ENCODE data around the gene ALPK1.
"Not testable (repeated sequence)": the region's sequence is repeated elsewhere in the genome, so short reads cannot be mapped to it uniquely, and the experiment has no call there.

Gene ALPK1

GRCh38 chr4:112302320-112303274, 5.4 kb downstream of the ALPK1 start:
- FAIRE-seq (peak; percentile 76), DNase-seq (ENCODE audit: insufficient read length, low spot score) (no peak)
- no peak for TF ChIP-seq POLR2AphosphoS5 (IDR thresholded peaks at IDR 0.05; ENCODE audit: low read depth, low read length)
- peak; percentile 18; the same call in 1 of the 2 replicates for TF ChIP-seq SPI1 (IDR thresholded peaks at IDR 0.05; ENCODE audit: low read depth, low read length)
- TF ChIP-seq PAX5 (IDR thresholded peaks at IDR 0.05; ENCODE audit: insufficient read depth, low read length, severe bottlenecking): no peak

- FAIRE-seq; DNase-seq (ENCODE audit: insufficient read length, low spot score): not testable (repeated sequence)
- peak; percentile 50 for TF ChIP-seq SPI1 (IDR thresholded peaks at IDR 0.05; ENCODE audit: low read depth, low read length)
Observed at GRCh38 chr4:112305477-112305876, 8.3 kb downstream of the ALPK1 start.

DNA sequence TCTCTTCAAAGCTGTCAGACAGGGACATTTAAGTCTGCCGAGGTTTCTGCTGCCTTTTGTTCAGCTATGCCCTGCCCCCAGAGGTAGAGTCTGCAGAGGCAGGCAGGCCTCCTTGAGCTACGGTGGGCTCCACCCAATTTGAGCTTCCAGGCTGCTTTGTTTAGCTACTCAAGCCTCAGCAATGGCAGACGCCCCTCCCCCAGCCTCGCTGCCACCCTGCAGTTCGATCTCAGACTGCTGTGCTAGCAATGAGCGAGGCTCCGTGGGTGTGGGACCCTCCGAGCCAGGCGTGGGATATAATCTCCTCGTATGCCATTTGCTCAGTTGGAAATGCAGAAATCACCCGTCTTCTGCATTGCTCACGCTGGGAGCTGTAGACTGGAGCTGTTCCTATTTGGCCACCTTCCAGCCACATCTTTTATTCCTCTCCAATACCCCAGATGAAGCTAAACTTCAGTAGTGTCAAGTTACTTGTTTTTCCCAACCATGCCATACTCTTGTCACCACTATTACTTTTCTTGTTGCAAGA, 12.2 kb downstream of the ALPK1 start:
- not testable (repeated sequence) for DNase-seq (ENCODE audit: insufficient read length, low spot score); FAIRE-seq

GRCh38 chr4:112311516-112311915, 14.3 kb downstream of the ALPK1 start:
- DNase-seq (ENCODE audit: insufficient read length, low spot score) (no peak), FAIRE-seq (peak; percentile 88)
- no peak for TF ChIP-seq TAF1 (IDR thresholded peaks at IDR 0.05; ENCODE audit: low read depth, low read length)
- TF ChIP-seq POU2F2 (IDR thresholded peaks at IDR 0.05; ENCODE audit: low read depth, low read length): no peak
- no peak for TF ChIP-seq SPI1 (IDR thresholded peaks at IDR 0.05; ENCODE audit: low read depth, low read length)
- no peak for TF ChIP-seq POLR2AphosphoS5 (IDR thresholded peaks at IDR 0.05; ENCODE audit: low read depth, low read length)

GRCh38 chr4:112312610-112313239, 15.6 kb downstream of the ALPK1 start:
- DNase-seq (ENCODE audit: insufficient read length, low spot score): no peak
- FAIRE-seq: peak; percentile 97
- TF ChIP-seq POLR2A (IDR thresholded peaks at IDR 0.05; ENCODE audit: low read depth, low read length) (no peak), POU2F2 (IDR thresholded peaks at IDR 0.05; ENCODE audit: low read depth, low read length) (no peak), TAF1 (IDR thresholded peaks at IDR 0.05; ENCODE audit: low read depth, low read length) (0 out of 2 replicates have a peak, but pooled peaks have one; percentile 31), SPI1 (IDR thresholded peaks at IDR 0.05; ENCODE audit: low read depth, low read length) (peak; percentile 80), PAX5 (IDR thresholded peaks at IDR 0.05; ENCODE audit: insufficient read depth, low read length, severe bottlenecking) (no peak), POLR2AphosphoS5 (IDR thresholded peaks at IDR 0.05; ENCODE audit: low read depth, low read length) (0 out of 2 replicates have a peak, but pooled peaks have one; percentile 22)

GRCh38 chr4:112315446-112315845, 18.3 kb downstream of the ALPK1 start:
- DNase-seq (ENCODE audit: insufficient read length, low spot score) (no peak), FAIRE-seq (peak; percentile 83)
- TF ChIP-seq SPI1 (IDR thresholded peaks at IDR 0.05; ENCODE audit: low read depth, low read length) (no peak), POLR2A (IDR thresholded peaks at IDR 0.05; ENCODE audit: low read depth, low read length) (no peak), POLR2AphosphoS5 (IDR thresholded peaks at IDR 0.05; ENCODE audit: low read depth, low read length) (no peak), PAX5 (IDR thresholded peaks at IDR 0.05; ENCODE audit: insufficient read depth, low read length, severe bottlenecking) (no peak), TAF1 (IDR thresholded peaks at IDR 0.05; ENCODE audit: low read depth, low read length) (no peak), POU2F2 (IDR thresholded peaks at IDR 0.05; ENCODE audit: low read depth, low read length) (no peak)

DNA sequence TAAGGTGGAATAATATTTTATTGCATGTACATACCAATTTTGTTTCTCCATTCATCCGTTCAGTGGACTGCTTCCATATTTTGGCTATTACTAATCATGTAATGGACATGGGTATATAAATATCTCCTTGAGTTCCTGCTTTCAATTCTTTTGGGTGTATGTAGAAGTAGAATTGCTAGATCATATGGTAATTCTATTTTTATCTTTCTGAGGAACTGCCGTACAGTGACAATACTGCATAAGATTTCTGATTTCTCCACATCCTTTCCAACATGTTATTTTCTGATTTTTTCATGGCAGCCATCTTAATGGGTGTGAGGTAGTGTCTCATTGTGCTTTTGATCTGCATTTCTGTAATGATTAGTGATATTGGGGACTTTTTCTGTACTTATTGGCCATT, 19.2 kb downstream of the ALPK1 start:
- FAIRE-seq: no peak
- TF ChIP-seq SPI1 (IDR thresholded peaks at IDR 0.05; ENCODE audit: low read depth, low read length): no peak
- no peak for TF ChIP-seq TAF1 (IDR thresholded peaks at IDR 0.05; ENCODE audit: low read depth, low read length)
- no peak for TF ChIP-seq POLR2A (IDR thresholded peaks at IDR 0.05; ENCODE audit: low read depth, low read length)
- no peak for TF ChIP-seq POU2F2 (IDR thresholded peaks at IDR 0.05; ENCODE audit: low read depth, low read length)
- TF ChIP-seq PAX5 (IDR thresholded peaks at IDR 0.05; ENCODE audit: insufficient read depth, low read length, severe bottlenecking): no peak
- no peak for TF ChIP-seq POLR2AphosphoS5 (IDR thresholded peaks at IDR 0.05; ENCODE audit: low read depth, low read length)
- no peak for DNase-seq (ENCODE audit: insufficient read length, low spot score)

GRCh38 chr4:112318239-112319142, 21.3 kb downstream of the ALPK1 start:
- no peak for DNase-seq (ENCODE audit: insufficient read length, low spot score)
- TF ChIP-seq POLR2AphosphoS5 (IDR thresholded peaks at IDR 0.05; ENCODE audit: low read depth, low read length): no peak
- no peak for TF ChIP-seq TAF1 (IDR thresholded peaks at IDR 0.05; ENCODE audit: low read depth, low read length)
- no peak for TF ChIP-seq PAX5 (IDR thresholded peaks at IDR 0.05; ENCODE audit: insufficient read depth, low read length, severe bottlenecking)
- TF ChIP-seq POLR2A (IDR thresholded peaks at IDR 0.05; ENCODE audit: low read depth, low read length): peak; percentile 54; the same call in 1 of the 2 replicates
- no peak for TF ChIP-seq POU2F2 (IDR thresholded peaks at IDR 0.05; ENCODE audit: low read depth, low read length)
- TF ChIP-seq SPI1 (IDR thresholded peaks at IDR 0.05; ENCODE audit: low read depth, low read length): peak; percentile 79
- FAIRE-seq: peak; percentile 92
